Measurements from ENCODE around the gene TRIP10. TPM values are rescaled to one million over a fixed set of nuclear protein-coding genes. Genes with fewer than 3 reads are reported as not detected.
A peak's percentile ranks its signal among the peaks of the same experiment; 100 is the strongest.

TRIP10 gene
- total and polyA plus RNA-seq, 2 of the 8 experiments (the other 6 are each of a cell fraction or from before 2014, with no cell fraction given), result 27.8 to 69.5 TPM

GRCh38 chr19:6736917-6737283 lies 2.6 kb upstream of the TRIP10 start:
- no peak for FAIRE-seq
- TF ChIP-seq SAP30 (IDR thresholded peaks at IDR 0.05; ENCODE audit: insufficient read depth, insufficient replicate concordance, low read length) (peak; percentile 91), CEBPB (IDR thresholded peaks at IDR 0.05; ENCODE audit: low read depth, low read length) (no peak), POU5F1 (IDR thresholded peaks at IDR 0.05; ENCODE audit: low read depth, low read length) (no peak), RNF2 (IDR thresholded peaks at IDR 0.05; ENCODE audit: borderline replicate concordance, low read depth, low read length, missing control alignments, poor library complexity, severe bottlenecking) (no peak), HDAC2 (IDR thresholded peaks at IDR 0.05; ENCODE audit: borderline replicate concordance in 1 of 2, low read depth in 2 of 2, low read length in 2 of 2) (0 out of 4 replicates have a peak, but pooled peaks of 1 of the 2 experiments have one; percentile 64), YY1 (IDR thresholded peaks at IDR 0.05; ENCODE audit: low read depth, low read length) (0 out of 2 replicates have a peak, but pooled peaks have one; percentile 3), CTBP2 (IDR thresholded peaks at IDR 0.05; ENCODE audit: borderline replicate concordance, insufficient read depth, insufficient read length, low read length) (peak; percentile 43), ASH2L (IDR thresholded peaks at IDR 0.05; ENCODE audit: low read length) (no peak)
- Histone ChIP-seq H3K4me3 (ENCODE audit: extremely low read depth in 1 of 4, insufficient read depth in 2 of 4, low read depth in 3 of 4, low read length in 4 of 4) (peak overlapping the region; percentile 50 to 86 (median 69)), H2BK15ac (ENCODE audit: low read length) (no peak overlapping the region), H3K4me2 (ENCODE audit: insufficient read depth in 1 of 2, low read depth in 2 of 2, low read length in 2 of 2) (peak overlapping the region; percentile 76 to 87), H3K79me2 (ENCODE audit: control insufficient read depth in 1 of 2, insufficient read depth in 2 of 2, low read length in 2 of 2) (peaks cover 0 to 12% of the 10 kb centered on the region in 2 experiments; a peak in 1 of 4 replicates), H4K5ac (ENCODE audit: insufficient read length, low read depth, low read length) (no peak overlapping the region), H3K23ac (ENCODE audit: insufficient read length) (no peak overlapping the region), H2BK20ac (ENCODE audit: low read length) (no peak overlapping the region), H3K79me1 (ENCODE audit: low read depth, low read length) (peaks cover 5% of the 10 kb centered on the region), H3K18ac (ENCODE audit: extremely low read depth, low read length) (peak overlapping the region; percentile 78; the same call in 1 of the 2 replicates), H2BK12ac (ENCODE audit: low read depth, low read length) (0 out of 2 replicates have a peak overlapping the region, but pooled peaks have one; percentile 11), H3K4me1 (replicated peaks in 1 of 4; ENCODE audit: control insufficient read depth in 3 of 4, insufficient read depth in 4 of 4, low read length in 3 of 4) (peaks cover 4 to 28% (median 16%) of the 10 kb centered on the region in 4 experiments), H4K8ac (ENCODE audit: extremely low read depth, insufficient read depth, low read length) (no peak overlapping the region; the same call in 1 of the 2 replicates), H3K23me2 (ENCODE audit: low read depth, low read length) (peaks cover 17% of the 10 kb centered on the region), H3K4ac (replicated peaks; ENCODE audit: insufficient read length, low read depth, low read length) (no peak overlapping the region), H3K36me3 (ENCODE audit: control insufficient read depth in 2 of 4, insufficient read depth in 4 of 4, low read length in 3 of 4) (peaks cover 0 to 4% (median 1%) of the 10 kb centered on the region in 4 experiments; a peak in 2 of 8 replicates), H2BK120ac (replicated peaks; ENCODE audit: low read depth, low read length) (no peak overlapping the region), H2AK5ac (ENCODE audit: low read depth, low read length) (no peak overlapping the region), H4K91ac (replicated peaks; ENCODE audit: insufficient read length, low read length) (peak overlapping the region; percentile 12), H2AFZ (ENCODE audit: low read length) (no peak overlapping the region), H3K27ac (ENCODE audit: low read depth, low read length) (peak overlapping the region; percentile 28; the same call in 1 of the 2 replicates), H3K14ac (ENCODE audit: insufficient read length) (no peak overlapping the region), H3K9ac (replicated peaks in 1 of 4; ENCODE audit: extremely low read depth in 1 of 4, low read depth in 3 of 4, low read length in 3 of 4) (peak overlapping the region in 2 of 4 experiments; percentile 86 to 89; a peak in 5 of 7 replicates), H4K20me1 (replicated peaks in 1 of 2; ENCODE audit: control insufficient read depth in 1 of 2, insufficient read depth in 2 of 2, low read length in 2 of 2) (peaks cover 0 to 4% of the 10 kb centered on the region in 2 experiments), H2BK5ac (ENCODE audit: low read depth, low read length) (peak overlapping the region; percentile 6; the same call in 1 of the 2 replicates), H3K9me3 (ENCODE audit: insufficient read depth in 2 of 2, low read depth in 1 of 2, low read length in 1 of 2) (no peaks in the 10 kb centered on the region), H3K56ac (replicated peaks; ENCODE audit: insufficient read length, low read depth, low read length) (no peak overlapping the region), H3K27me3 (replicated peaks in 1 of 4; ENCODE audit: control insufficient read depth in 3 of 4, extremely low read depth in 1 of 4, insufficient read depth in 3 of 4, low read length in 3 of 4) (no peaks in the 10 kb centered on the region)
- 2% methylated on average over 9 of the region's 16 CpGs; no CpG with 5 or more reads in 1 of the 2 experiments for WGBS, 2 experiments (ENCODE audit: extremely low coverage in 1 of 2, insufficient coverage in 1 of 2, insufficient read length in 1 of 2, insufficient replicate concordance in 2 of 2, low coverage in 1 of 2, low lambda C conversion rate in 2 of 2, missing lambda C conversion rate in 1 of 2)
- DNase-seq (ENCODE audit: low read depth in 1 of 2, low spot score in 2 of 2), result no peak
- POLR2A ChIA-PET (ENCODE audit: partially characterized antibody), result interaction anchor here (0.9 to 9.7 kb wide), 9 partner anchors 9 to 461 kb away, joined by 3 to 110 read pairs (median 3); partner anchors contain the start of genes SH2D3A, TNFSF9 and VAV1
- CTCF ChIA-PET (ENCODE audit: partially characterized antibody), result interaction anchor here (0.6 to 4.7 kb wide), 12 partner anchors 14 to 220 kb away, joined by 3 to 31 read pairs (median 6); partner anchors contain the start of genes C3 and VAV1
